ENCODE measurements around the gene ABTB2.
"Not testable (repeated sequence)": the region's sequence is repeated elsewhere in the genome, so short reads cannot be mapped to it uniquely, and the experiment has no call there.

ABTB2 gene

GRCh38 chr11:34232807-34233206 lies 125.0 kb downstream of the ABTB2 start:
- no peak for DNase-seq

DNA sequence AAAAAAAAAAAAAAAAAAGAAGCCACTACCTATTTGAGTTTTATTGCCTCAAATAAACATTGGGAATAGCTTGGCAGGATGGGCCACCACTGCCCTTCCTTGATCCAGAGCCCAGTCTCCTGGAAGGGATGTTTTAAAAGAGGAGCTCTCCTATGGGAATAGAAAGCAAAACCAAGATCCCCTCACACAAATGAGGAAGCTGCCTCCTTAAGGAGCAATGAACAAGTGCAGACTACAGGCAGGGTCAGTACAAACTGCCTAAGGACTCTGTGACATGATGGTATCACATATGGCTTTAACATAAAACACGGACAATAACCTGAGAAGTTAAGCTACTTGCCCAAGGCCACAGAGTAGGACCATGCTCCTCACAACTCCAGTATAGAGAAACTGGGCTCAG lies 131.6 kb downstream of the ABTB2 start:
- no peak for DNase-seq

DNA sequence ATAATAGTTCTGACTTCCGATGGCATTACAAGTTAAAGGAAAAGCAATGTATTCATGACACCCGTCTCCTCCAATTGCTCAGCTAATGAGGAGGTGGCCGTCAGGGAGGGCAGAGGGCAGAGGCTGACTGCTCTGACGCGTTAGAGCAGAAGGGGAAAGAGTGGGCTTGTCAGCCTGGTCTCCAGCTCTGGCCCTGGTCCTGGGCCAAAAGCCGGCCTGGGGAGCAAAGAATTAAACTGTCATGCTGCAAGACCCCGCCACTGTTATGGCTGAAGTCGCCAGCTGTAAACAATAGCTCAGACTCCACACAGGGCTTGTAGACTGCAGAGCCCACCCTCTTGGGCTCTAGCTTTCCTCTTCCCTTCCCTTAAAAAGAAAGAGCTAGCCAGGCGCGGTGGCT lies 132.7 kb downstream of the ABTB2 start:
- no peak for DNase-seq

GRCh38 chr11:34224434-34224966 lies 133.3 kb downstream of the ABTB2 start:
- no peak for DNase-seq

GRCh38 chr11:34223907-34224306 lies 133.9 kb downstream of the ABTB2 start:
- no peak for DNase-seq

DNA sequence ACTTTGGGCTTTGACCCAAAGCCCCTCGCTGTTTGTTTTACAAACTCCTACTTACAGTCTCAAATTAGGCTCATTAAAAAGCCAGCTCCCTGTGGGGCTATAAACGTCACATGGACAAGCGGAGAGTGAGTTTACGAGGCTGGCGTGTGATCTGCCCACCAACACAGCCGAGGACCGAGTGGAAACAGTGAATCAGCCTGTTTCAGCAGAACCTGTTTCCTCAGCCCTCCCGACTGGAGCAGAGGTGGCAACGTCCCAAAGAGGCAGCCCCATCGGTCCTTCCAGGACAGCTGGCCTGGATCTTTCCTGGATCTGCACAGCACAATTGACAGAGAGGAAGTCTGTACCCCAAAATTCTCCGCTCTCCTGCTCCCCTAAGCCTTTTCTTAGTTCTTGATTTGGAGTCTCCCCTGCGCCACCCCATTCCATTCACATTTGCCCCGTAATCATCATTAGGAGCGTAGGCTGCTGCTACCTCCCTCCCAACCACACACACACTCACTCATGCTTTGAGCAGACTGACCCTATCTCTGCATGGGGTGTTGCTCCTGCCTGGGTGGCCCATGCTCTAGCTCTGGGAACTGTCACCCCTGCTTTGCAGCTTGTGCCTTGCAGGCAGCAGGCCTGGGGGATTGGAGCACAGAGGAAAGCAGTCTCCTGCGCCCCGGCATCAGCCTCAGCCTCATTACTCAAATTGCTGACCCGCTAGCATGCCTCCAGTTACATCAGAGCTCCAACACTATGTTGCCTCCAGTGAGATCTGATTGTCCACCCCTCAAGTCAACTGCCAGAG lies 134.6 kb downstream of the ABTB2 start:
- DNase-seq = no peak

- DNase-seq = no peak
These were observed 135.8 kb downstream of the ABTB2 start for GRCh38 chr11:34222030-34222429.

DNA sequence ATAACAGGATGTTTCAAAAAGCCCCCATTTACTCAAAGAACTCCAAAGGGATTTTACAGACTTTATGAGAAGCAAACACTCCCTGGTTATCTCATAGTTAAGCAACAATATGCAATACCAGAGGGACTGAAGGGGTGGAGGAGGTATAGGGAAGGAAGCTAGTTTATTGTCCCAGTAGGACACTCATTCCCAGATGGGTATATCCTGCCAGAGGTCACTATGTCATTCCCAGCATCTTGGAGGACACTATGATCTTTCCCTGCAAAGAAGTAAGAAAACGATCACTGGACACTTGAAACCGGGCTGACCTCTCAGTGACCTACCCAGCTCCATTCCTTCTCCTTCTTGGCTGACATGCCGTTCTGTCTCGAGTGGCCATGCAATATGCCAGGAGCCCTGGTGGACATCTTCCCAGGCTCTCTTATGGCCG lies 137.9 kb downstream of the ABTB2 start:
- DNase-seq = no peak

DNA sequence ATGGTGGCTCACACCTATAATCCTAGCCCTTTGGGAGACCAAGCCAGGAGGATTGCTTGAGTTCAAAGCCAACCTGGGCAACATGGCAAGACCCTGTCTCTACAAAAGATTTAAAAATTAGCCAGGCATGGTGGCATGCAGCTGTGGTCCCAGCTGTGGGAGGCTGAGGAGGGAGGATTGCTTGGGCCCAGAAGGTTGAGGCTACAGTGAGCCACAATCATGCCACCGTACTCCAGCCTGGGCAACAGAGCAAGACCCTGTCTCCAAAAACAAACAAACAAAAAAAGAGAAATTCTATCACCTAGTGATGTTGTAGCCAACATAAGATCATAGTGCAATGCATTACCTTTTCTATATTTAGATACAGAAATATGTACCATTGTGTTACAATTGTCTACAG lies 138.5 kb downstream of the ABTB2 start:
- DNase-seq = no peak

- DNase-seq = not testable (repeated sequence)
These were observed 139.1 kb downstream of the ABTB2 start for GRCh38 chr11:34218756-34219155.

GRCh38 chr11:34218067-34218466 lies 139.7 kb downstream of the ABTB2 start:
- no peak for DNase-seq

GRCh38 chr11:34216706-34217105 lies 141.1 kb downstream of the ABTB2 start:
- DNase-seq = no peak

DNA sequence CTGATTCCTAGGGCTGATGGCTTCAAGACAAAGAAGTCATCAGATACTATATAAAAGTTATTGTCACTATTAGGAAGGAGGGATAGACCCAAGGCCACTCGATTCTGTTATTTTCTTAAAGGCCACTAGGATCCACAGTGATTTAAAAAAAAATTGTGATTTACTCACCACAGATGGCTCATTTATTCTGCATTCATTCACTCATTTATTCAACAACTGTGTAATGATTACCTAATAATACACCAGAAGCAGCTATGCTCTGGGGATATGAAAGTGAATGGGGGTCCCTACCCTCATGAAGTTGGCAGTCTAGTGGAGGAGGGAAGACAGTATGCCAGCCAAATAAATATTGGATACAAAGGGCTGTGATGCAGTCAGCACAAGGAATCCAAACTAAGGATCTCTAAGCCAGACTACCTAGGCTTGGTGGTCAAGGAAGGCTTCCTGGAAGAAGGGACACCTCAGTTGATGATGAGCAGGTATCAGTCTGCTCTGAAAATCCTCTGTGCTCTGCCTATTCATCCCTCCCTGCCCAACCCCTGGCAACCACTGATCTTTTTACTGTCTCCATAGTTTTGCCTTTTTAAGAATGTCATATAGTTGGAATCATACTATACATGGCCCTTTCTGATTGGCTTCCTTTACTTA lies 141.9 kb downstream of the ABTB2 start:
- DNase-seq = no peak

DNA sequence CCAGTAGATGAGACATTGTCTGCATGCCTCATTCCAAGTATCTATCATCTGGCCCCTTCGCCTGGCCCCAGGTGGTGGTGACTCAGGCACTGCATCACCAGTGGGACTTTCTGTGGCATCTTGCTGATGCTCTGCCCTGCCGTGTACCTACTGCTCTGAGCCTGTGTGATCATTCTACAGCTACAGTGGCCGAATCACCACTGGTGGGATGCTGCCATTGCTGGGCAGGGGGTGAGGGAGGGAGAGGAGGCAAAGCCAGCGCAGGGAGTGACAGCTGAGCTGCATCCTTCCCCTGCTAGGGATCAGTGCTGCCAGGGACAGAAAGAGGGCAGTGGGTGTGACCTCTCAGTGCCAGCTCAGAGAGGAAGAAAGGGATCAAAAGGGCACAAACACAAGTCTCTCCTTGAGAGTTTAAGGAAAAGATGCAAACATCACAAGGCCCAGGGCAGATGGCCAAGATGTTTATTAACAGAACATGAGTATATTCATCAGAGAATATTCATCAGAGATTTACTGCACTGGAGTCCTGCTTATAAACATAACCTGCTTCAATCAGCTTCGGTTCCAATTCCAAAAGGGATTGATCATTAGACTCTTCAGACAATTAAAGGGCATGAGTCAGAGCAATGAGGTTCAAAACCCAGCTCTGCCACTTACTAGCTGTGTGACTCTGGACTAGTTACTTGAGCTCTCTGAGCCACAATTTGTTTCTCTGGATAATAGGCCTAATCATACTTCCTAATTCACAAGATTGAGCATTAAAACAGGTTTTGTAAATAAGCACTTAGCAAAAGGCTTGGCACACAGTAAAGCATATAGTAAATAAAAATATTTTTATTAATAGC lies 142.6 kb downstream of the ABTB2 start:
- peak; percentile 41 for DNase-seq

- DNase-seq = peak; percentile 36
These were observed 144.4 kb downstream of the ABTB2 start for GRCh38 chr11:34213366-34213765.

- DNase-seq = no peak
These were observed 145.2 kb downstream of the ABTB2 start for GRCh38 chr11:34212566-34212965.

GRCh38 chr11:34209809-34210208 lies 148.0 kb downstream of the ABTB2 start:
- no peak for DNase-seq

GRCh38 chr11:34208266-34209135 lies 149.3 kb downstream of the ABTB2 start:
- no peak for DNase-seq

GRCh38 chr11:34207487-34208180 lies 150.2 kb downstream of the ABTB2 start:
- DNase-seq = no peak

DNA sequence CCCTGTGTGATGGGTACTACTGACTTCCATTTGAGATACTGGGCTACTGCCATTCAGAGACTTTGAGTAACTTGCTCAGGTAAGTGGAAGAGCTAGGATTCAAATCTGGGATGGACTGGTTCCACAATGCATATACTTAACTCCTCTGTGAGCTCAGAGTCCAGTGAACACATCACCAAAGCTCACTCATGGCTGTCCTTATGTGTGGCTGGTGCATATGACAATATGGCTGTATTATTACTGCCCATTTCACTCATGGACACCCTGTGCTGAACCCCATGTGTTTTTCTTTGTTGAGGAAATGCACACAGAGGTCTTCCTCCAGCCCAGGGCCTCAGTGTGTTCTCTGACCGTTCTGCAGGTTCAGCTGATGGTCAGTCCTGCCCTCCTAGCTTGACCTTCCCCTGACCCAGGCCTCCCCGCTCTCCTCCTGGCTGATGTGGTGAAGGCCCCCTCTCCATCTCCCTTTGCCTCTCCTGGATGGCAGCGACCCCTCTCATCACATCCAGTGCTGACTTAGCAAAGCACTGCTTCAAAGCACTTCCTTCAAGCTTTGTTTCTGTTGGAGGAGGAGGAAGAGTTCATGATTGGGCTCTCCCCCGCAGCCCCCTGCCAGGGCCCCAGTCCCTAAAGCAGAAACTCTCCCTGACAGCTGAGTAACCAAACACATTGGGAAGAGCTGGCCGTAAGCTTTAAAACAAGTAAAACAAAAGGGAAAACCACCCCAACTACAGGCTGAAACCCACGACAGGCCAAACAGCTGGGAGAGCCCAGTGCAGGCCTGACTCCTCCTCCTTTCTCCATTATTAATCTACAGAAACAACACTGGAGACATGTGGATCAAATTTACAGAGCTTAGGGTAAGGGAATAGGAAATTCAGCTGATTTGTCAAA lies 151.2 kb downstream of the ABTB2 start:
- no peak for DNase-seq

Measured in NCI-H446 treated with DMSO at 0.1 percent for 48 hours (cell line).